ENCODE results near the gene CXXC1.

The CXXC1 gene

GRCh38 chr18:50287441-50288347, at the start of gene CXXC1:
Gene CXXC1, minus strand, starts transcription at chr18:50287692. Its CDS starts 103 bp downstream, at chr18:50287589.
- DNase-seq (ENCODE audit: low read depth): peak; percentile 99
- H3K4me3 ChIP-seq (ENCODE audit: low read depth, low read length): peak within 1 kb of the TSS; percentile 68
- peak; percentile 23 for TF ChIP-seq CTCF (IDR thresholded peaks at IDR 0.05; ENCODE audit: control insufficient read depth, extremely low read depth, insufficient read depth)

DNA sequence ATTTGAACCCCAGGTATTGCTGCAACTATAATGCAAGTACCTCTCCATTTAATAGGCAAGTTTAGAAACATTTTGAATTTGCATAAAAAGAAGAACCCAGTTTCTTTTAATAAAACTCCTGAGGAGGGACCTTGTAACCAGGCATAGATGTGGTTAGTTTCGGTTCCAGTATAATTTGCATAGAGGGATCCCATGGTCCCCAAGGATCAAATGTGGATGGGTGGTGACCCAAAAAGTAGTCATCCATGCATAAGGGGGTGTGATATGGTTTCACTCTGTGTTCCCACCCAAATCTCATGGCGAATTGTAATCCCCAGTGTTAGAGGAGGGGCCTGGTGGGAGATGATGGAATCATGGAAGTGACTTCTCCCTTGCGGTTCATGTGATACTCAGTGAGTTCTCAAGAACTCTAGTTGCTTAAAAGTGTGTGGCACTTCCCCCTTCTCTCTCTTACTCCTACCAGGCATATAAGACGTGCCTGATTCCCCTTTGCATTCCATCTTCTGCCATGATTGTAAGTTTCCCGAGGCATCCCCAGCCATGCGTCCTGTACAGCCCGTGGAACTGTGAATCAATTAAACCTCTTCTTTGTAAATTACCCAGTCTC, 47.2 kb upstream of the CXXC1 start:
- no peak overlapping the region for H3K4me3 ChIP-seq (ENCODE audit: low read depth, low read length)
- no peak for DNase-seq (ENCODE audit: low read depth)
- TF ChIP-seq CTCF (IDR thresholded peaks at IDR 0.05; ENCODE audit: control insufficient read depth, extremely low read depth, insufficient read depth): no peak

DNA sequence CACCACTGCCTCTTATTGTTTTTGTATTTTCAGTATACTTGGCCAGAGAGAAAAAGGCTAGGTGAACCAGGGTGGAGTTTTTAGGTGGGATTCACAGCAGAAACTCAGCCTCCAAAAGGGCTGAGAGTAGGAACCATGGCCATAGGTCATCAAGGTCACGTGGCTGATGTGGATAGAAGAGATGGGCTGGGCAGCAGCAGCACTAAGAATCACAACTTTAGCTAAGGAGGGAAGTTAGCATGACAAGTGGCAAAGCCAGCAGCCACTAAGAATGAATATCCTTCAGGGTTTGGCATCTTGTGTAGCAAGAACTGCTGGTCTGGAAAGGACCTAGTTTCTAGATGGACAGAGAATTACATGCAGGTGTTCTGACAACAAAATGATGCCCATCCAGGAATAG, 44.2 kb upstream of the CXXC1 start:
- H3K4me3 ChIP-seq (ENCODE audit: low read depth, low read length): no peak overlapping the region
- no peak for TF ChIP-seq CTCF (IDR thresholded peaks at IDR 0.05; ENCODE audit: control insufficient read depth, extremely low read depth, insufficient read depth)
- no peak for DNase-seq (ENCODE audit: low read depth)

DNA sequence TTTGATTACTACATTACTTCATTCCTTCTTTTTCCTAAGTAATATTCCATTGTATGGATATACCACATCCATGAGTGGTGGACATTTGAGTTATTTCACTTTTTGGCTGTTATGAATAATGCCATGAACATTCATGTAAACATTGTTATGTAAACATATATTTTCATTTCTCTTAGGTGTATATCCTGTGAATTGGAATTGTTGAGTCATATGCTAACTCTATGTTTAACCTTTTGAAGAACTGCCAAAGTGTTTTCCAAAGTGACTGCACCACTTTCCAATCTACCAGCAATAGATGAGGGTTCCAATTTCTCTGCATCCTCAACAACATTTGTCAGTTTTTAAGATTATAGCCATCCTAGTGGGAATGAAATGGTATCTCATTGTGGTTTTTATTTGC, 42.7 kb upstream of the CXXC1 start:
- no peak for TF ChIP-seq CTCF (IDR thresholded peaks at IDR 0.05; ENCODE audit: control insufficient read depth, extremely low read depth, insufficient read depth)
- no peak overlapping the region for H3K4me3 ChIP-seq (ENCODE audit: low read depth, low read length)
- DNase-seq (ENCODE audit: low read depth): no peak

DNA sequence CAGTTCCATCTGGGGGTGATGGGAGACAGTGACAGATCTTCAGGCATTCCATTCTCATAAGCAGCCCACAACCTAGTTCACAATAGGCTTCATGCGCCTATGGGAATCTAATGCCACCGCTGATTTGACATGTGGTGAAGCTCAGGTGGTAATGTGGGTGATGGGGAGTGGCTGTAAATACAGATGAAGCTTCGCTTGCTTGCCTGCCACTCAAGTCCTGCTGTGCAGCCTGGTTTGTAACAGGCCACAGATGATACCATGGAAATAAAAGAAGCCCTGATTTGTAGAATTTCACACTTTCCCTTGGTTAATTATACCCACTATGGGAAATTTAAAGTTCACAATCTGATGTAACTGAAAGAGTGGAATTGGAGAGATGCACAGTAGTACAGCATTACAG, 40.5 kb upstream of the CXXC1 start:
- TF ChIP-seq CTCF (IDR thresholded peaks at IDR 0.05; ENCODE audit: control insufficient read depth, extremely low read depth, insufficient read depth): no peak
- DNase-seq (ENCODE audit: low read depth): no peak
- H3K4me3 ChIP-seq (ENCODE audit: low read depth, low read length): no peak overlapping the region

DNA sequence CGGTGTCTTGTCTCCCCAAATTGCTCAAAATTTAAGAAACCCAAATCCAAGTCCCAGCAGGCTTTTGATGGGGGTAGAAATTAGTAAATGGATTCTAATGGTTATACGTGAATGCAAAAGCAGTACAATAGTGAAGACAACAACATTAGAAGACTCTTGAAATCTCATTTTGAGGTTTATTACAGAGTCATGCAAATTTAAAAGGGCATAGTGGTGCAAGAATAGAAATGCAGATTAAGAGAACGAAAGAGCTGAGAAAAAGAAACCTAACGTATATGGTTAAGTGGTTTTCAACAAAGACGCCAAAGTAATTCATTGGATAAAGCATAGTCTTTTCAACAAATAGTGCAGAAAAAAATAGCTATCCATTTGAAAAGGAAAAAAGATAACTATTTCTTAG, 33.2 kb upstream of the CXXC1 start:
- TF ChIP-seq CTCF (IDR thresholded peaks at IDR 0.05; ENCODE audit: control insufficient read depth, extremely low read depth, insufficient read depth): no peak
- no peak for DNase-seq (ENCODE audit: low read depth)
- no peak overlapping the region for H3K4me3 ChIP-seq (ENCODE audit: low read depth, low read length)
